Thyroid gland (tissue), 4 donors: Measurements from ENCODE around the gene TMEM158.

Source experiments
- POLR2A ChIP-seq, 2 donors: fragments of 450-650 bp; IDR thresholded peaks; one replicate each; pipeline ENCODE4 v1.6.1; 2017; ENCODE audit warnings: antibody characterized with exemption in 2 of 2, mild to moderate bottlenecking in 2 of 2, moderate library complexity in 1 of 2
- TF ChIP-seq, protein P1 (sequence below), 6 experiments: fragments of 200-600 bp in 3 of 6; fragments of 450-650 bp in 3 of 6; sonication (generic) in 3 of 6; IDR thresholded peaks; one replicate each; pipeline ENCODE4 v1.5.1; 2016 to 2019; ENCODE audit warnings: antibody characterized with exemption in 6 of 6, mild to moderate bottlenecking in 2 of 6, inconsistent platforms in 1 of 6, moderate library complexity in 1 of 6

DNA sequence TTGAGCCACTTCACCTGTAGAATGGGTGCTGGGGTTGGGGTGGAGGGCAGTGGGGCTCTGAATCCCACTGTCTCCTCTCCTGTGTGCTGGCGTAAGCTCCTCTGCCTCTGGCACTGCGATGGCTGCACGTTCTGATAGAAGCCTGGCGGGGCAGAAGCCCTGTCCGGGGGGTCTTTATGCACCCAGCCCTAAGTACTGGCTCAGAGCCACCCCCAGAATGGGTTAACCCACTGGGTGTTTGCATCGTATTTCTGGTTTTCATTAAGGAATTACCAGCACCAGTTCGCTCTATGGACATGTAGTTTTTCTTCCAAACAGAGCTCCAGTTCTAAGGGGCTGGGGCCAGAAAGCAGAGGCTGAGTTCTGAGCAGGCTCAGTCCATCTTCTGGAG is 42.2 kb downstream of the TMEM158 start:
- TF ChIP-seq, protein P1, sequence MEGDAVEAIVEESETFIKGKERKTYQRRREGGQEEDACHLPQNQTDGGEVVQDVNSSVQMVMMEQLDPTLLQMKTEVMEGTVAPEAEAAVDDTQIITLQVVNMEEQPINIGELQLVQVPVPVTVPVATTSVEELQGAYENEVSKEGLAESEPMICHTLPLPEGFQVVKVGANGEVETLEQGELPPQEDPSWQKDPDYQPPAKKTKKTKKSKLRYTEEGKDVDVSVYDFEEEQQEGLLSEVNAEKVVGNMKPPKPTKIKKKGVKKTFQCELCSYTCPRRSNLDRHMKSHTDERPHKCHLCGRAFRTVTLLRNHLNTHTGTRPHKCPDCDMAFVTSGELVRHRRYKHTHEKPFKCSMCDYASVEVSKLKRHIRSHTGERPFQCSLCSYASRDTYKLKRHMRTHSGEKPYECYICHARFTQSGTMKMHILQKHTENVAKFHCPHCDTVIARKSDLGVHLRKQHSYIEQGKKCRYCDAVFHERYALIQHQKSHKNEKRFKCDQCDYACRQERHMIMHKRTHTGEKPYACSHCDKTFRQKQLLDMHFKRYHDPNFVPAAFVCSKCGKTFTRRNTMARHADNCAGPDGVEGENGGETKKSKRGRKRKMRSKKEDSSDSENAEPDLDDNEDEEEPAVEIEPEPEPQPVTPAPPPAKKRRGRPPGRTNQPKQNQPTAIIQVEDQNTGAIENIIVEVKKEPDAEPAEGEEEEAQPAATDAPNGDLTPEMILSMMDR (IDR thresholded peaks at IDR 0.05), result no peak
- no peak for TF ChIP-seq POLR2A (IDR thresholded peaks at IDR 0.05)
